ENCODE results near the gene BAMBI.

The BAMBI gene

GRCh38 chr10:28663576-28664368, 13.5 kb upstream of the BAMBI start:
- TF ChIP-seq POLR2A (IDR thresholded peaks at IDR 0.05; ENCODE audit: low read length) = no peak
- no peak for TF ChIP-seq GATA1 (IDR thresholded peaks at IDR 0.05; ENCODE audit: low read depth, low read length)
- peak; percentile 67 to 77 for DNase-seq

- TF ChIP-seq POLR2A (IDR thresholded peaks at IDR 0.05; ENCODE audit: low read length) = no peak
- TF ChIP-seq GATA1 (IDR thresholded peaks at IDR 0.05; ENCODE audit: low read depth, low read length) = no peak
- no peak for DNase-seq
These were observed 13.0 kb upstream of the BAMBI start for GRCh38 chr10:28664369-28664740.

GRCh38 chr10:28666751-28667467, 10.4 kb upstream of the BAMBI start:
- TF ChIP-seq GATA1 (IDR thresholded peaks at IDR 0.05; ENCODE audit: low read depth, low read length) = no peak
- no peak for TF ChIP-seq POLR2A (IDR thresholded peaks at IDR 0.05; ENCODE audit: low read length)
- no peak for DNase-seq

GRCh38 chr10:28668363-28669226, 8.7 kb upstream of the BAMBI start:
- DNase-seq = peak; percentile 40 to 71
- TF ChIP-seq POLR2A (IDR thresholded peaks at IDR 0.05; ENCODE audit: low read length) = no peak
- TF ChIP-seq GATA1 (IDR thresholded peaks at IDR 0.05; ENCODE audit: low read depth, low read length) = no peak

GRCh38 chr10:28669227-28670173, 7.8 kb upstream of the BAMBI start:
- no peak for DNase-seq
- TF ChIP-seq GATA1 (IDR thresholded peaks at IDR 0.05; ENCODE audit: low read depth, low read length) (no peak), POLR2A (IDR thresholded peaks at IDR 0.05; ENCODE audit: low read length) (no peak)

GRCh38 chr10:28674782-28675181, 2.5 kb upstream of the BAMBI start:
- TF ChIP-seq POLR2A (IDR thresholded peaks at IDR 0.05; ENCODE audit: low read length) (no peak), GATA1 (IDR thresholded peaks at IDR 0.05; ENCODE audit: low read depth, low read length) (no peak)
- no peak for DNase-seq

GRCh38 chr10:28676326-28676967, 874 bp upstream of the BAMBI start:
- no peak for TF ChIP-seq POLR2A (IDR thresholded peaks at IDR 0.05; ENCODE audit: low read length)
- no peak for TF ChIP-seq GATA1 (IDR thresholded peaks at IDR 0.05; ENCODE audit: low read depth, low read length)
- DNase-seq = peak; percentile 14 to 30

GRCh38 chr10:28677888-28678686, 766 bp downstream of the BAMBI start:
- no peak for TF ChIP-seq GATA1 (IDR thresholded peaks at IDR 0.05; ENCODE audit: low read depth, low read length)
- no peak for TF ChIP-seq POLR2A (IDR thresholded peaks at IDR 0.05; ENCODE audit: low read length)
- DNase-seq = peak; percentile 19 to 35

GRCh38 chr10:28678687-28679457, 1.6 kb downstream of the BAMBI start:
- TF ChIP-seq GATA1 (IDR thresholded peaks at IDR 0.05; ENCODE audit: low read depth, low read length) (no peak), POLR2A (IDR thresholded peaks at IDR 0.05; ENCODE audit: low read length) (no peak)
- DNase-seq = peak; percentile 53 to 80

GRCh38 chr10:28679581-28680357, 2.4 kb downstream of the BAMBI start:
- TF ChIP-seq GATA1 (IDR thresholded peaks at IDR 0.05; ENCODE audit: low read depth, low read length) = no peak
- TF ChIP-seq POLR2A (IDR thresholded peaks at IDR 0.05; ENCODE audit: low read length) = no peak
- DNase-seq = peak in 1 of 2 experiments; percentile 7
